Measurements from ENCODE around the gene CFAP221. TPM values are rescaled to one million over a fixed set of nuclear protein-coding genes. Genes with fewer than 3 reads are reported as not detected.

CFAP221 gene
- total and polyA plus RNA-seq, 2 experiments from 2014 or later, result 0.42 to 0.65 TPM

- TF ChIP-seq ETS1 (IDR thresholded peaks at IDR 0.05) (no peak), CTCF (conservative IDR thresholded peaks at IDR 0.05; ENCODE audit: low read depth in 2 of 2) (no peak)
These were observed 40.2 kb downstream of the CFAP221 start (continued) for GRCh38 chr2:119584469-119584868.

DNA sequence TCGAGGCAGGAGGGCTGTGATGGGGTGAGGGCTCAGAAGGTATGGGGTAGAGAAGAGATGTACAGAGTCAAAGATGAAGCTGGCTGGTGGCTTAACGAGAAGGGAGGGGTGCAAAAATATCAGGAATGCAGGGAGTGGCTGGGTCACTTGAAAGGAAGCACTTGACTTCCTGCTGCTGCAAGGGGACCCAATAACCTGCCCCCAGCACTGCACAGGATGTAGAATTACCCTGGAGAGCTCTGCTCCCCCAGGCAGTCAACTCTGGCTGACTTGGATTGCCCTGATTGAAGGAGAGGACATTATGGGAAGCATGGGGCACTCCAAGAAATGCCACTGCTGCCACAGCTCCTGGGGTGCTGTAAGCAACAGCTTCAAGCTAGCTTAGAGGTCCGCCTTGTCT, 41.8 kb downstream of the CFAP221 start:
- H3K36me3 ChIP-seq (ENCODE audit: insufficient read depth), result no peaks in the 10 kb centered on the region
- H3K27ac Mint-ChIP-seq, result no peak overlapping the region
- H3K79me2 ChIP-seq (replicated peaks; ENCODE audit: insufficient read depth), result no peaks in the 10 kb centered on the region
- peaks cover 3% of the 10 kb centered on the region; the same call in 2 of the 3 replicates for H3K36me3 Mint-ChIP-seq (ENCODE audit: low read depth)
- H3K4me2 ChIP-seq, result no peak overlapping the region
- no peak for TF ChIP-seq ETS1 (IDR thresholded peaks at IDR 0.05)
- no peak for TF ChIP-seq EZH2phosphoT487 (IDR thresholded peaks at IDR 0.05; ENCODE audit: unreplicated experiment)
- TF ChIP-seq CTCF (conservative IDR thresholded peaks at IDR 0.05; ENCODE audit: low read depth in 2 of 2), result no peak
- no peak for TF ChIP-seq EZH2 (IDR thresholded peaks at IDR 0.05; ENCODE audit: low read depth, unreplicated experiment)
- TF ChIP-seq, protein P1, sequence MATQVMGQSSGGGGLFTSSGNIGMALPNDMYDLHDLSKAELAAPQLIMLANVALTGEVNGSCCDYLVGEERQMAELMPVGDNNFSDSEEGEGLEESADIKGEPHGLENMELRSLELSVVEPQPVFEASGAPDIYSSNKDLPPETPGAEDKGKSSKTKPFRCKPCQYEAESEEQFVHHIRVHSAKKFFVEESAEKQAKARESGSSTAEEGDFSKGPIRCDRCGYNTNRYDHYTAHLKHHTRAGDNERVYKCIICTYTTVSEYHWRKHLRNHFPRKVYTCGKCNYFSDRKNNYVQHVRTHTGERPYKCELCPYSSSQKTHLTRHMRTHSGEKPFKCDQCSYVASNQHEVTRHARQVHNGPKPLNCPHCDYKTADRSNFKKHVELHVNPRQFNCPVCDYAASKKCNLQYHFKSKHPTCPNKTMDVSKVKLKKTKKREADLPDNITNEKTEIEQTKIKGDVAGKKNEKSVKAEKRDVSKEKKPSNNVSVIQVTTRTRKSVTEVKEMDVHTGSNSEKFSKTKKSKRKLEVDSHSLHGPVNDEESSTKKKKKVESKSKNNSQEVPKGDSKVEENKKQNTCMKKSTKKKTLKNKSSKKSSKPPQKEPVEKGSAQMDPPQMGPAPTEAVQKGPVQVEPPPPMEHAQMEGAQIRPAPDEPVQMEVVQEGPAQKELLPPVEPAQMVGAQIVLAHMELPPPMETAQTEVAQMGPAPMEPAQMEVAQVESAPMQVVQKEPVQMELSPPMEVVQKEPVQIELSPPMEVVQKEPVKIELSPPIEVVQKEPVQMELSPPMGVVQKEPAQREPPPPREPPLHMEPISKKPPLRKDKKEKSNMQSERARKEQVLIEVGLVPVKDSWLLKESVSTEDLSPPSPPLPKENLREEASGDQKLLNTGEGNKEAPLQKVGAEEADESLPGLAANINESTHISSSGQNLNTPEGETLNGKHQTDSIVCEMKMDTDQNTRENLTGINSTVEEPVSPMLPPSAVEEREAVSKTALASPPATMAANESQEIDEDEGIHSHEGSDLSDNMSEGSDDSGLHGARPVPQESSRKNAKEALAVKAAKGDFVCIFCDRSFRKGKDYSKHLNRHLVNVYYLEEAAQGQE (IDR thresholded peaks at IDR 0.05; ENCODE audit: unreplicated experiment), result no peak
- no peak for TF ChIP-seq ZNF331 (CRISPR knock-in tag; IDR thresholded peaks at IDR 0.05; ENCODE audit: low read depth)
- TF ChIP-seq ZNF114 (CRISPR knock-in tag; IDR thresholded peaks at IDR 0.05), result no peak
- no peak for TF ChIP-seq JUNB (IDR thresholded peaks at IDR 0.05; ENCODE audit: unreplicated experiment)
- no peak overlapping the region for H3K27ac ChIP-seq (ENCODE audit: low read depth)
- no peaks in the 10 kb centered on the region for H4K20me1 ChIP-seq (replicated peaks; ENCODE audit: insufficient read depth)
- peaks cover 5% of the 10 kb centered on the region; the same call in 2 of the 3 replicates for H3K4me1 Mint-ChIP-seq
- ATAC-seq (no peak), DNase-seq (ENCODE audit: low spot score) (no peak)
- H3K27me3 ChIP-seq (ENCODE audit: insufficient read depth), result no peaks in the 10 kb centered on the region
- no peaks in the 10 kb centered on the region for H3F3A ChIP-seq (replicated peaks; ENCODE audit: low read depth)
- no peak overlapping the region for H2AFZ ChIP-seq
- 0 out of 2 replicates have a peak, but pooled peaks cover 2% of the 10 kb centered on the region for H3K9me2 ChIP-seq (ENCODE audit: insufficient read depth)
- no peaks in the 10 kb centered on the region for H3K27me3 Mint-ChIP-seq (ENCODE audit: insufficient read depth, low read depth, poor library complexity)
- peaks cover 8% of the 10 kb centered on the region; the same call in 1 of the 3 replicates for H3K9me3 Mint-ChIP-seq
- H3K4me3 Mint-ChIP-seq, result no peak overlapping the region
- H3K4me3 ChIP-seq, result no peak overlapping the region
- no peaks in the 10 kb centered on the region for H3K4me1 ChIP-seq (ENCODE audit: insufficient read depth)

Data from GM23338 (cell line).